ENCODE measurements around the gene TBC1D5.

The TBC1D5 gene

DNA sequence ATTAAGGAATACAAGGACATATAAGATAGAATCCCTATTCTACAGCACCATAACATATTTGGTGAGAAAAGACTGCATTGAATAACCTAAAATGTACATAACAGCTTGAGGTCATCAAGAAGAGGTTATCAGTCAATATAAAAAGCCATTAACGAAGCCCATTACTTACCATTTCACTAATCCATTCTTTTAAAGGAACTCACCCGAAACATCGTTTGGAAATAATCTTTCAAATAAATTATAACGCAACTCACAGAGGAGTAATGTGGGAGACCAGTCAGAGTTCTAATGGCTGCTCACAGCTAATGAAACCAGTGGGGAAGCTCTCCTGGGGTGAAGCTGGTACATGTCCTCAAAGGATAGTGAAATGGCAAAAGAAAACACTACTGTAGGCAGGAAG, 188.4 kb downstream of the TBC1D5 start:
- no peak for DNase-seq (ENCODE audit: low read depth)
- no peak for TF ChIP-seq CTCF (conservative IDR thresholded peaks at IDR 0.05; ENCODE audit: low read length)
- H3K4me3 ChIP-seq (ENCODE audit: low read length), result no peak overlapping the region

DNA sequence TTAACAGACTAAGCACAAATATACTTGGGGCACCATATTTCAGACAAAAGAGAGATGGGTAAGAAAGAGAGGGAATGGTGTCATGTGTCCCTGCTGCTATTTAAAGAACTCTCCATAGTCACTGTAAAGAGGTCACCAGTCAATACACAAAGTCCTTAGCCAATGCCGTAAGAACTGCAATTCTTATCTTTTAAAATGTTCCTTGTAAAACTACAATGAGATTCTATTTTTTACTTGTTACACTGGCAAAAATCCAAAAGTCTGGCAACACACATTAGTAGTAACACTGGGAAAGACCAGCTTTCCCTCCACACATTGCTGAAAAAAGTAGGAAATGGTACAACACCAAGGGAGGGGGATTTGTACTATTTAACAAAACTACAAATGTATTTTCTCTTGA, 189.4 kb downstream of the TBC1D5 start:
- no peak for DNase-seq (ENCODE audit: low read depth)
- TF ChIP-seq CTCF (conservative IDR thresholded peaks at IDR 0.05; ENCODE audit: low read length), result no peak

DNA sequence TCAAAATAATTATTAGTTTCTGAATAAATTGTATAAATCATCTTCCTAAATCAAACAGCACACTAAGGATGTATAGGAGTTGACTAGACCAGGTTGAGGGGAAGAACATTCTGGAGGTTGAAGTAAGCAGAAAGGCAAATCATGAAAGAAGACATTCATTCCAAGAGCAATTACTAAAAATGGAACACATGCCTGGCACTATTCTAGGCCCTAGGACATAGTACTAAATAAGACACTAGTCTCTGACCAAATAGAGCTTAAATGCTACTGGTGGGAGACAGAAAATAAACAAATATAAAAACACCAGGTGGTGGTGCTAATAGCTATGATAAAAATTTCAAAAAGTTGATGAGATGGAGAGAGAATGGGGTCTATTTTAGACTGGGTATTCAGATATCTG, 190.1 kb downstream of the TBC1D5 start:
- no peak overlapping the region for H3K4me3 ChIP-seq (ENCODE audit: low read length)
- DNase-seq (ENCODE audit: low read depth), result no peak
- TF ChIP-seq CTCF (conservative IDR thresholded peaks at IDR 0.05; ENCODE audit: low read length), result no peak

More for the DNA sequence above, 189.4 kb downstream of the TBC1D5 start:
- H3K4me3 ChIP-seq (ENCODE audit: low read length), result no peak overlapping the region

GRCh38 chr3:17551895-17552294, 190.5 kb downstream of the TBC1D5 start:
- TF ChIP-seq CTCF (conservative IDR thresholded peaks at IDR 0.05; ENCODE audit: low read length), result no peak
- DNase-seq (ENCODE audit: low read depth), result no peak
- no peak overlapping the region for H3K4me3 ChIP-seq (ENCODE audit: low read length)

DNA sequence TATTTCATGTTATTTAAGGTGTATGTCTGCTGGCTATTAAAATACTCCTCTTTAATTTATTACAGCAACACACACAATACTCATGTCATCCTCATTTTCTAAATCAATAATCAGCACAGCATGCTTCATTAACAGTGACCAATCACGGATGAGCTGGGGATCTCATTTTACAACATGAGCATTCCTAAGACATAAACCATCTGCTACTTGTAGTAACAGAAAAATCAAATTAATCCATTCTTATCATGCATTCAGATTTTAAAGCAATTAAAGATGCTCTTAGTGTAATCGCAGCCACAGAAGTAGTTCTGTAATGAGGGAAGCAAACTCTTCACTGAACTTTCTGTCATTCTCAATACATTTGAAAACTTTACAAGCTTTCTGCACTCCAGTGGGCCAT, 191.1 kb downstream of the TBC1D5 start:
- no peak overlapping the region for H3K4me3 ChIP-seq (ENCODE audit: low read length)
- DNase-seq (ENCODE audit: low read depth), result no peak
- TF ChIP-seq CTCF (conservative IDR thresholded peaks at IDR 0.05; ENCODE audit: low read length), result no peak

DNA sequence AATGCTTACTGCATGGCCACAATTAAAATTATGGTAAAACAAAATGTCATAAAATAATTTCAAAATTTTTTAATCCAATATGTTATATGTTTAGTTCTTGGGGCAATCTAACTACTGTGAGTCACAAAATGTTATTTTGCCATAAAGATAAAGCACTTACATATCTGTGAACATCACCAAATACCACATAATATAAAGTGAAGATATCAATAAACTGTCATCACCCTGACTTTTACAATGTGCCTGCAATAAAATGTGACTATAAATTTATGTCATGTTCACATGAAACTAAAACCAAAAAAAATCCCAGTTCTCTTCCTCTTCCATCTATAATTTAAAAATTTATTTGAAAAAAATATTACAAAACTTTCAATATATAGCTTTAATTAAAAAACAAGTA, 191.8 kb downstream of the TBC1D5 start:
- TF ChIP-seq CTCF (conservative IDR thresholded peaks at IDR 0.05; ENCODE audit: low read length), result no peak
- DNase-seq (ENCODE audit: low read depth), result no peak
- H3K4me3 ChIP-seq (ENCODE audit: low read length), result no peak overlapping the region

GRCh38 chr3:17546500-17547255, 195.8 kb downstream of the TBC1D5 start:
- TF ChIP-seq CTCF (conservative IDR thresholded peaks at IDR 0.05; ENCODE audit: low read length), result no peak
- H3K4me3 ChIP-seq (ENCODE audit: low read length), result no peak overlapping the region
- no peak for DNase-seq (ENCODE audit: low read depth)

Measured in AG10803 (cell line).